GM21717 (cell line): ENCODE results near the gene RBM8A.
"Not testable (repeated sequence)": the region's sequence is repeated elsewhere in the genome, so short reads cannot be mapped to it uniquely, and the experiment has no call there.

Source experiments
- ATAC-seq: cut with Tn5 transposase; IDR thresholded peaks from one replicate; pipeline ENCODE4 v1.9.1; 2021; ENCODE audit warnings: mild to moderate bottlenecking, moderate library complexity; ENCODE audit not compliant: unreplicated experiment

The RBM8A gene

DNA sequence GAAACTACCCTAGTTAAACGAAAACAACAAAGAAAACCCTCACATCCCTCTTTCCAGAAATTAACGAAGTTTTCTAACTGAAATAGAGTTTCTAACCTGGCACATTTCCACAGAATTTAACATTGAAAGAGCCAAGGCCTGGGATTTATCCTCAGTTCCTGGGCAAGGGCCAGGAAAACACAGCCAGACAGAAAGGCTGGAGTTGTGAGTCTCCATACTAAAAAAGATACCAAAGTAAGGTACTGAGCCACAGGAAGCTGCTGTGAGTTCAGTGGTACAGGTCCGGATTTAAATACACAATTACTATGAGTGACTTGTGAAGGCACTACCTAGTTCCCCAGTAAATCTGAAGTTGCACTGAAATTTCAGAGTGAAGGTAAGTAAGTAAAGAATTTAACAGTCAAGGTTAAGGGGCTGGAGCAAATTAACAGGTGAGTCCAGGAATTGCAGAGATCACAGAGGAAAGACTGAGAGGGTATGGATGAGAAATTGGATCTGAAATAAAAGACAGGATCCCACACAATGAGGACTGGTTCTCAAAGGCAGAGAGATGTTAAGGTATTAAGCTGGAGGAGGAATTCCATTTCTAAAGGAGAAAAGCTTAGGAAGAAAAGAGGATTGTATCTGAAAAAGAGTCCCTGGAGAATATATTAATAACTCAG lies 29.6 kb upstream of the RBM8A start:
- no peak for ATAC-seq

DNA sequence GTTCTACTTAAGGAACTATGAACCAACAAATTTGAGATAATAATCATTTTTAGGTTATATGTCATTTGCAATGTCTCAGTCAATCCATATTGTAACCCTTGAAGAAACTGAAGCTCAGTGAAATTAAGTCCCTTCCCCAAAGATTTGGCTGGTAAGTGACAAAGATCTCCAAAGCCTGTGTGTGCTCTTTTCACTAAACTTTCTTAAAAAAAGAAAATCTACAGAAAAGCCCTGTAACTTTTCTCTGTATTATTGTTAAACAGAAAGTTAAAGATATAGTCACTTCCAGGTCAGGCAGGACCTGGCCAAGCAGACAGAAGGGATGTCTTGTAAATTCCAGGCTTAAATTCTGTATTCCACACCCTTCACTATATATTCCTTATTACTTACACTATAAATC lies 29.1 kb upstream of the RBM8A start:
- ATAC-seq: no peak

DNA sequence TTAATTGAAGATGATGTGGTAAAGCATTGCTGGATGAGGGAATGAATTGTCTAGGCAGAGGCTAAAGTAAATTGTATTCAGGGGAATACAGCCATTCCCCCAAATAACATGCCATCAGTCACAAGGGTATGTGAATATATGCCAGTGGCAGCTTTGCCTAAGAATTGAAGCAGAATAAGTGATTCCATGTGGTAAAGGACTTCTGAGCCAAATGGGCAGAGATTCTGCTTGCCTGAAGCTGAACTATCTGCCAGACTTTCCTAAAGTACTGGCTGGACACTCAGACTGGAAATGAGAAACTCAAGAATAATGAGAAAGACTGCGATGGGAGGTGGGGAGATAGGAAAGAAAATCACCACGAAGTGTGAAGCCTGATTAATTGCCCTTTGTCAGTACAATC lies 28.2 kb upstream of the RBM8A start:
- ATAC-seq: no peak

DNA sequence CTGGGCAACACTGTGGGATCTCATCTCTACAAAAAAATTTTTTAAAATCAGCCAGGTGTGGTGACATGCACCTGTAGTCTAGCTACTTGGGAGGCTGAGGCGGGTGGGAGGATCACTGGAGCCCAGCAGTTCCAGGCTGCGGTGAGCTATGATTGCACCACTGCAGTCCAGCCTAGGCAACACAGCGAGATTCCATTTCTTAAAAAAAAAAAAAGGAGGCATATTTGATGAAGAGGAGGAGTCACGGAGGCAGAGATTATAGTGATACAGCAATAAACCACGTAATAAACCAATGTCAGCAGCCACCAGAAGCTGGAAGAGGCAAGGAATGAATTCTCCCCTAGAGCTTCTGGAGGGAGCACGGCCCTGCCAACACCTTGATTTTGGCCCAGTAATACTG lies 26.6 kb upstream of the RBM8A start:
- no peak for ATAC-seq

DNA sequence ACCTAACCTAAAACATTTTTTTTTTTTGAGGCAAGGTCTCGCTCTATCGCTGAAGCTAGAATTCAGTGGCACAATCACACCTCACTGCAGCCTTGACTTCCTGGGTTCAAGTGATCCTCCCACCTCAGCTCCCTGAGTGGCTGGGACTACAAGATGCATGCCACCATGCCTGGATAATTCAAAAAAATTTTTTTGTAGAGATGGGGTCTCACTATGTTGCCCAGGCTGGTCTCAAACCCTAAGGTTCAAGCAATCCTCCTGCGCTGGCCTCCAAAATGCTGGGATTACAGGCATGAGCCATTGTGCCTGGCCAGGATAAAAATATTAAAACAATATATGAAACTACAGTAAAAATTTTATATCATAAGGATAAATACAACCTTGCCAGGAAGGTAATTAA lies 25.6 kb upstream of the RBM8A start:
- ATAC-seq: no peak

DNA sequence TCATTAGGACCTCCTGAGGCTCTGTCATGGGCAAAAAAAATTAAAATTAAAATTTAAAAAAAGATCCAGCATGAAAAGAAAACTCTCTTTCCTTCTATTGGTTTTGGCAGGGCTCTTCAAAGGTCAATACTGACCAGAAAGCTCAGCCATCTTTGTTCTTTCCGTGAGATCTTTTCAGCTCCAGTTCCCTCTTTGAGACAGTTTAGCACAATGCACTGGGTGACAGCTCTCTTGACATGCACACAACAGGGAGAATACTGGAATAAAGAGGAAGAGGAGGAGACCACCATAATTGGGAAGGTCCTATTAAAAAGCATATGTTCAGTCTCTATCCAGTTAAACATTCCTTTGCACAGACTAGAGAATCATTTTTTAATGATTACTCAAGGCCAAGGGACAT lies 24.2 kb upstream of the RBM8A start:
- no peak for ATAC-seq

DNA sequence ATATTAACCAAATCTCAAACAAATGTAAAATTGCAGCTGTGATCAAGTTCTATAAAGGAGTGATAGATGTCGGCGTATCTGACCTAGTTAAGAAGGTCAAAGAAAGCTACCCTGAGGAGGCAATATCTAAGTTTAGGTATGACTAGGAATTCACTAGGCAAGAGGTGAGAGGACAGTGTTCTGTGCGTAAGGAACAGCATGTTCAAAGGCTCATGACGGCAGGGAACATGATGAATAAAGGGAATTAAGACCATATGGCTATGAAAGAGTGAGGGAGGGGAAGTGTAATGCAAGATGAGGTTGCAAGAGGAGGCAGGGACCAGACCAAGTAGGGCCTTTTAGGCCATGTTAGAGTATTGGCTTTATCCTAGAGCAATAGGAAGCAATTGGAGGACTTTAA lies 21.9 kb upstream of the RBM8A start:
- no peak for ATAC-seq

DNA sequence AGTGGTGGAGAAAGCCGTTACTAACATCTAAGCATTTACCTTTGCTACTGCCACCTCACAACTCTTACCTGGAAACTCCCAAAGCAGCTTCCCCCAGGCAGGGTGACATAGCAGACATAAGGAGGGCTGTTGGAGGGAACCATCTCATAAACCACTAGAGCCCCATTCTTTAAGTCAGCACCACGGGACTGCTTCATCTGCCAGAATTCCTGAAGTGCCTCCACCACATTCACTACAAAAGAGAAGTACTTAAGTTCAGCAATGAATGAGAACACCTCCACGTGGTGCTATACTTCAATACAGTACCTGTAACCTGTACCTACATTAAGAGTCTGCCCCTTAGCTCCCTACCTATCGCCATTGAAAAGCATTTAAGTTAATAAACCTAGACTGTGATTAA lies 20.3 kb upstream of the RBM8A start:
- no peak for ATAC-seq

DNA sequence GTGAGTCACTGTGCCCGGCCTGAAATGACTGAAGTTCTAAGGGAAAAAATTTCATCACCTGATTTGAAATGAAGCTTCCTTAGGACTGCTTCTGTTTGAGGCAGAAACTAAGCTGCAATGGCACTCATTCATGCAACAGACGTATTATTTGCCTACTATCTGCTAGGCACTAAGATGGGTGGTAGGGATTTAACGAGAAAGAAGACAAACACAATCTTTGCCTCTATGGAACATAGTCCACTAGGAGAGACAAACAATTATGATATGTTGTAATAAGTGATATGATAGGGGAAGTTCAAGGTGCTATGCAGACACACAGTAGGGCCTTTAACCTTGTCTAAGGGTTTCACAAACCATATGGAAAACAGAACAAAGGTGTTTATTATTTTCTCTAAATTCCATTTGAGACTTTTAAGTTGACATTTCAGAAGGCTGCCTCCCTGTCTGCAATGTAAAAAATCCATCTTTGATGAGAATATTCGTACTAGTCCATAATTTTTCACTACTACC lies 19.2 kb upstream of the RBM8A start:
- ATAC-seq: no peak

DNA sequence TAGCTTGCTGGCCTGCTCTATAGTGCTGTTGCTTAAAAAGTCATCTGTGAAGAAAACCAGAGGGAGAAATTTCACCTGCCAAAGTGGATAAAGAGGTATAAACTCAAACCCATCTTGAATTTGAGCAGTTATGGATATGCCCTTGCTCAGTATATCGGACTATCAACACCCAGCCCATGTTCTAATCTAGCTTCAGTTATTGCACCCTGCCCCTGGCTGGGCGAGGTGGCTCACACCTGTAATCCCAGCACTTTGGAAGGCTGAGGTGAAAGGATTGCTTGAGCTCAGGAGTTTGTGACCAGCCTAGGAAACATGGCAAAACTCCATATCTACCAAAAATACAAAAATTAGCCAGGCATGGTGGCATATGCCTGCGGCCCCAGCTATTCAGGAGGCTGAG lies 17.2 kb upstream of the RBM8A start:
- no peak for ATAC-seq

DNA sequence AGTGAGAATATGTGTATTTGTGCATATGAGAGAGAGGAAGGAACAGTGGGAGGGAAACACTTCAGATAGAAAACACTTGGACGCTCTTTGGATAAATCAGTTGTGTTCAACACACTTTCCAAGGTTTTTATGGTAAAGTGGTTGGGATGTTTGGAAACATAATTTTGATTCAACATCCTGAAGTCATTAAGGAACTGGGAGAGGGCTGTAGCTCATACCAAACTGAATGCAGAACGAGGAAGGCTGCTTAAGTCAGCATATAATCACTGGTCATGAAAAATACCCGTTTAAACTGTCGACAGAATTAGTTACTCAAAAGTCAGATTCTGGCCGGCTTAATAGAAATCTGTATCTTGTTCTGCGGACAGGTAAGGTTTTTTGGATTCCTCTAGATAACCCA lies 15.6 kb upstream of the RBM8A start:
- ATAC-seq: no peak

DNA sequence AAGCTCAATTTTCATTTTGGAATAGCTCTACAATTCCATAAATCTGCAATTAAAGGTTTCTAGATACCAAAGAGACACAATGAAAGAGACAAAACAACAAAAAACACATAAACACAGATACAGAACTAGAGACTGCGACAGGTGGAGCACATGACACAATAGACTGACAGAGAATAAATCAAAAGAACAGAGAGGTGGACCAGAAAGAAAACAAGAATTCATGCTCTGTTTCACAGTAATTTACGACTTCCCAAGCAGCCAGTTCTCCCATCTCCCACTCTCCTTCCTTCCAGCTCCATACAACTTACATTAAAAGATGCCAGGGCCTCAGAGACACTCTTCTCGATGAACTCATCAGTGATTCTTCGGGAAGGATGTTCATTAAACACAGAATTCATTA lies 15.1 kb upstream of the RBM8A start:
- ATAC-seq: no peak

DNA sequence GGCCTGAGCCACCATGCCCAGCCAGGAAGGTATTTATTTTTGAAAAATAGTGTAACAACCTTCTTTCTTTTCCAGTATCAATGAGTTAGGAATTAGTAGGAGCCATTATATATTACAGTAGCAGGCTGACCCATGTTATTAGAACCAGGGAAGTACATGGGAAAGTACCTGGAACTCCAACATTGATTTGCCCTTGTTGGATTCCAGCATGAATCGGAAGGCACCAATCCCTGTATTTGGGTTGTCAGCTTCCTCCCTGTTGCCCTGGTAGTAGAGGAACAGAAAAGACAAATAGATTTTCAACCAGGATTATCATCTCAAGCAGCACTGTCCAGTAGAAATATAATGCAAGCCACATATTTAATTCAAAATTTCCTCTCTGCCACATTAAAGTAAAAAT lies 10.2 kb upstream of the RBM8A start:
- no peak for ATAC-seq

DNA sequence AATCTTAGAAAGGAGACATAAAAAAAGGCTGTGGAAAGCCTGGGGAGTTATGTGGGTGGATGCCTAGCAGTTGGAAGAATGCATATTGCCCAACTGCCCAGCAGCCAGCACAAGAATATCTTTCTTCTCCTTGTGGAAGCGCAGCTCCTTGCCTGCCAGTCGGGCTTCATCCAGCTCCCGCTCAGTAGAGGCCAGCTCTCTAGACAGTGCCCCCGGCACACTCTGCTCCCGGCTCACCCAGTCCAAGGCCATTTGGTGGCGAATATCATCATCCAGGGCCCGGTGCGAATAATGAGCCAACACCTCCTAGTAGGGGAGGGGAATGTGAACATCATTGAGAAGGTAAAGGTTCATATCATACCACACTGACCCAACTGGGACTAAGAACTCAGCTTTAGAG lies 9.0 kb upstream of the RBM8A start:
- no peak for ATAC-seq

DNA sequence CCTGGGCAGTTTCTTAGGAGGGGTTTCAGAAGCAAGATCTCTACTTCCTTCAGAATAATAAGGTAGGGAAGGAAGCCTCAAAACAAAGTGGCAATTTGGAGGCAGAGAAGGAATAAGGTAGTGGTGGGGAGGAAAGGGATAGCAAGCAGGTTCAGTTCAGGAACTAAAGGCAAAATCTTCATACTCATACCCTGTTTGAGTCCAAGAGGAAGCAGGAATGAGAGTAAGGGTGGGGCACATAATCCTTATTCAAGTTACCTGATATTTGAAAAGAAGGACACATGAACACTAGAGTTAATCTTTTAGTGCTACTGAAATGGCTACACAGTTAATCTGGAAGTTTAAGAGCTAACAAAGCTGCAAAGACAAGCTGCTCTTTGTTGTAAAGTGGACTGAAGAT lies 8.4 kb upstream of the RBM8A start:
- ATAC-seq: no peak

DNA sequence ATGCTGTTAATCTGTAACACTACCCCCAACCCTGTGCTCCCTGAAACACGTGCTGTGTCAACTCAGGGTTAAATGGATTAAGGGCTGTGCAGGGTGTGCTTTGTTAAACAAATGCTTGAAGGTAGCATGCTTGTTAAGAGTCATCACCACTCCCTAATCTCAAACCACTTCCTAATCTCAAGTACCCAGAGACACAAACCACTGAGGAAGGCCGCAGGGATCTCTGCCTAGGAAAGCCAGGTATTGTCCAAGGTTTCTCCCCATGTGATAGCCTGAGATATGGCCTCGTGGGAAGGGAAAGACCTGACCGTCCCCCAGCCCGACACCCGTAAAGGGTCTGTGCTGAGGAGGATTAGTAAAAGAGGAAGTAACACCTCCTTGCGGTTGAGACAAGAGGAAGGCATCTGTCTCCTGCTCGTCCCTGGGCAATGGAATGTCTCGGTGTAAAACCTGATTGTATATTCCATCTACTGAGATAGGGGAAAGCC lies 5.3 kb upstream of the RBM8A start:
- not testable (repeated sequence) for ATAC-seq

DNA sequence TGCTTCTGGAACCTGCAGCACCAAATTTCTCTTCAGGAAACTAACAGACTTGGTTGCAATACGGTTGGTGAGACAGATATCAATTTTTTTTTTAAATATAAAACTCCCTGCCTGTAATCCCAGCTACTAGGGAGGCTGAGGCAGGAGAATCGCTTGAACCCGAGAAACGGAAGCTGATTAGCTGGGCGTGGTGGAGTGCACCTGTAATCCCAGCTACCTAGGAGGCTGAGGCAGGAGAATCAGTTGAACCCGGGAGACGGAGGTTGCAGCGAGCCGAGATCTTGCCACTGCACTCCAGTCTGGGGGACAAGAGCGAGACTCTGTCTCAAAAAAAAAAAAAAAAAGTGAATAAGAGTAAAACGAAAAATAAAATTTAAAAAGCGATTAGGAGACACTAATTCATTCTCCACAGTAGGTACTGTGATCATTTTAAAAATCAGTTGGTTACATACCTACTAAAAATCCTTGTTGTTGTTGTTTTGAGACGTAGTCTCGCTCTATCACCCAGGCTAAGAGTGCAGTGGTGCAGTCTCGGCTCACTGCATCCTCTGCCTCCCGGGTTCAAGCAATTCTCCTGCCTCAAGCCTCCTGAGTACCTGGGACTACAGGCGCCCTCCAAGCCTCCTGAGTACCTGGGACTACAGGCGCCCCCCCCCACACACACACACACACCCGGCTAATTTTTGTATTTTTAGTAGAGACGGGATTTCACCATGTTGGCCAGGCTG lies 796 bp upstream of the RBM8A start:
- no peak for ATAC-seq

DNA sequence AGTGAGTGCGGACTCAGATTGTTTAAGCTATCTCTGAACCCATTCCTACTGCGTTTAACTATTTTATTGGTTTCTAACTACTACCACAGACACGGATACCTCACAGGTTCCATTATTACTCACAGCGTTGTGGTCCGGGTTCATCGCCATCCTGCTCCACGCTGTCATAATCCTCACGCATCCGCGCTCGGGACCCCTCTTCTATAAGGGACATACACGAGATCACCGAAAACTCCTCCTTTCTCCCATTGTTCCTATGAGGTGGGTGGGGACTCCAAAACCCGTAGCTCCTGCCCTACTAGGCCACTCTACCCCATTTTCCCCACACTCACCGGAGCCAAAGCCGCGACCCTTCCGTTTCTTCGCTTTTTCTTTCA lies 610 bp downstream of the RBM8A start:
- ATAC-seq: peak; percentile 1

DNA sequence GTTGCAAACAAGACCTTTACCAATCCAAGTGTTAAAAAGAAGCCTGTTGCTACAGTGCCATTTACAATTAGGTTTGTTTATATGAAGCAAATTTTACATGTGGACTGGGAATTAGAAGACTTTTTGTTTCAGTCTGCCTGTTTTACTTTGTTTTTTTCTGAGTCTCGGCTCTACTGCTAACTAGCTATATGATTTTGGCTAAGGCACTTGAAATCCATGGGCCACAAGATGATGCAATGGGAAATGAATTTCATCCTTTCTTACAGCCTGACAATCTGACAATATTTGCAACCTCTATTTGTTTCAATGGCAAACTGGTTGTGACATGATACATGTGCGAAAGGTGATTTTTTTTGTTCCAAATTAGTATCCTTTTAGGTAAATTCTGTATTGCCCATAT lies 5.0 kb downstream of the RBM8A start:
- no peak for ATAC-seq

DNA sequence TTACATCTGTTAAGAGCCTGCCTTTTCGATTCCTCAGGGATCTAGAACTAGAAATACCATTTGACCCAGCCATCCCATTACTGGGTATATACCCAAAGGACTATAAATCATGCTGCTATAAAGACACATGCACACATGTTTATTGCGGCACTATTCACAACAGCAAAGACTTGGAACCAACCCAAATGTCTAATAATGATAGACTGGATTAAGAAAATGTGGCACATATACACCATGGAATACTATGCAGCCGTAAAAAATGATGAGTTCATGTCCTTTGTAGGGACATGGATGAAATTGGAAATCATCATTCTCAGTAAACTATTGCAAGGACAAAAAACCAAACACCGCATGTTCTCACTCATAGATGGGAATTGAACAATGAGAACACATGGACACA lies 7.0 kb downstream of the RBM8A start:
- not testable (repeated sequence) for ATAC-seq

DNA sequence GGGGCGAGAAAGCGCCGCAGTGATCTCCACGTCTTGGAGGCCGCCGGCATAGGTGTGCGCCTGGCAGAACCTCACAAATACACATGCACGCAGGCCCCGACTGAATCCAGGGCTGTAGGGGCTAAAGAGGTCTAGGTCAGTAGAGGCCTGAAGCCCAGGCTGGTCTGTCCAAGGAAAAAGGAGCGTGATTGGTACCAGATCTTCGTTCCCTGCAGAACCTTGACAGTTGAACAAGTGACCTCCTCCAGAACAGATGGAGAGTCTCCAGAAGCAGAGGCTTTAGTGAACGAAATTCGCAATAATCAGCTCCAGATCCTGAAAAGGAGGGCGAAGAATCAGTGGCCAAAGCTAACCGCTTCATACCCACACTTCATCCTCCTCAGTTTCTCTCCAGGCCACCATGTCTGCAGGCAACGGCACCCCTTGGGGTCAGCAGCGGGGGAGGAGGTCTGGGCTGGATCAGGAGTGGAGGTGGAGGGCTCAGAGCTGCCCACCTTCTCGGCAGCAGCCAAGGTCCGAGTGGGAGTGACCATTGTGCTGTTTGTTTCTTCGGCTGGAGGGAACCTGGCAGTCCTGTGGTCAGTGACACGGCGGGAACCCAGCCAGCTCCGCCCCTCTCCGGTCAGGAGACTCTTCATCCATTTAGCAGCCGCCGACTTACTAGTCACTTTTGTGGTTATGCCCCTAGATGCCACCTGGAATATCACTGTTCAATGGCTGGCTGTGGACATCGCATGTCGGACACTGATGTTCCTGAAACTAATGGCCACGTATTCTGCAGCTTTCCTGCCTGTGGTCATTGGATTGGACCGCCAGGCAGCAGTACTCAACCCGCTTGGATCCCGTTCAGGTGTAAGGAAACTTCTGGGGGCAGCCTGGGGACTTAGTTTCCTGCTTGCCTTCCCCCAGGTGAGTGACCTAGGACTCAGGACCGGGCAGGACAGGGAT lies 8.0 kb downstream of the RBM8A start:
- no peak for ATAC-seq
